Astrocyte of the cerebellum (primary cell): ENCODE measurements around the gene NDUFAF8.

ENCODE experiments used
- DNase-seq: peaks from one replicate; pipeline ENCODE4 v3.0.0-alpha.2; 2011; ENCODE audit warnings: low read depth
- H3K4me3 ChIP-seq: 2 replicates; pipeline ENCODE4 v1.5.1; 2011; ENCODE audit warnings: mild to moderate bottlenecking, low read depth, low read length, moderate library complexity
- in situ Hi-C: cut with HindIII; loops from 2 replicates; pipeline ENCODE4 v1.10.0; 2017; ENCODE audit warnings: low sequenced_read_pairs
- TF ChIP-seq, protein P1 (sequence below): IDR thresholded peaks from 2 replicates; pipeline ENCODE4 v1.5.1; 2012; ENCODE audit warnings: low read length, low read depth, moderate library complexity, mild to moderate bottlenecking; ENCODE audit errors: missing control alignments

The NDUFAF8 gene

DNA sequence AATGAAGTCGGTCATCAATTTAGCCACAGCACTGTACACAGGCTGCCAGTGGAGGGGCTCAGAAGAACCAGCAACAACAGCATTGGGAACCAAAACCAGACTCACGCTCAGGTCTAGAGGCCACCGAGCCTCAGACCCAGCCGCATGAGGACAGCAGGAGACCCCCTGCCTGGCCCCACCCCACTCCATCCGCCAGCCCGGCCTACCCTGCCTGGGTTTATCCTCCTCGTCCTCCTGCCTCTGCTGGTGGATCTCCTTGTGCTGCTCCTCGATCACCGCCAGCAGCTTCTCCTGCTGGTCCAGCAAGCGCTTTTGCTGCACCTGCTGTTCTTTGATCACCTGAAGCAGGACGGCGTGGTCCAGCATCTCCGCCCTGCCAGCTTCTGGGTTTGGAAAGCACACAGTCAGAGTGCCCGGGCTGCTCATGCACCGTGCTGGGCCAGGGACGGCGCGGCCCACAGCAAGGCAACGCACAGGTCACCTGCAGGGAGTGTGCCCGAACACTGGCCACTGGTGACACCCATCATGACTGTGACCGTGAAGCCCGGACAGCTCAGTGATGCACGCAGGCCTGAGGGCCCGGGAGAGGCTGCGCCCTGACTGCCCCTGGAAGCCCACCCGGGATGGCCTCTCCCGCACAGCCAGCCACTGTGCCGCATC, 7.7 kb downstream of the NDUFAF8 start:
- no peak for DNase-seq
- TF ChIP-seq, protein P1, sequence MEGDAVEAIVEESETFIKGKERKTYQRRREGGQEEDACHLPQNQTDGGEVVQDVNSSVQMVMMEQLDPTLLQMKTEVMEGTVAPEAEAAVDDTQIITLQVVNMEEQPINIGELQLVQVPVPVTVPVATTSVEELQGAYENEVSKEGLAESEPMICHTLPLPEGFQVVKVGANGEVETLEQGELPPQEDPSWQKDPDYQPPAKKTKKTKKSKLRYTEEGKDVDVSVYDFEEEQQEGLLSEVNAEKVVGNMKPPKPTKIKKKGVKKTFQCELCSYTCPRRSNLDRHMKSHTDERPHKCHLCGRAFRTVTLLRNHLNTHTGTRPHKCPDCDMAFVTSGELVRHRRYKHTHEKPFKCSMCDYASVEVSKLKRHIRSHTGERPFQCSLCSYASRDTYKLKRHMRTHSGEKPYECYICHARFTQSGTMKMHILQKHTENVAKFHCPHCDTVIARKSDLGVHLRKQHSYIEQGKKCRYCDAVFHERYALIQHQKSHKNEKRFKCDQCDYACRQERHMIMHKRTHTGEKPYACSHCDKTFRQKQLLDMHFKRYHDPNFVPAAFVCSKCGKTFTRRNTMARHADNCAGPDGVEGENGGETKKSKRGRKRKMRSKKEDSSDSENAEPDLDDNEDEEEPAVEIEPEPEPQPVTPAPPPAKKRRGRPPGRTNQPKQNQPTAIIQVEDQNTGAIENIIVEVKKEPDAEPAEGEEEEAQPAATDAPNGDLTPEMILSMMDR: no peak
- in situ Hi-C loops: no loop called here
- no peak overlapping the region for H3K4me3 ChIP-seq

DNA sequence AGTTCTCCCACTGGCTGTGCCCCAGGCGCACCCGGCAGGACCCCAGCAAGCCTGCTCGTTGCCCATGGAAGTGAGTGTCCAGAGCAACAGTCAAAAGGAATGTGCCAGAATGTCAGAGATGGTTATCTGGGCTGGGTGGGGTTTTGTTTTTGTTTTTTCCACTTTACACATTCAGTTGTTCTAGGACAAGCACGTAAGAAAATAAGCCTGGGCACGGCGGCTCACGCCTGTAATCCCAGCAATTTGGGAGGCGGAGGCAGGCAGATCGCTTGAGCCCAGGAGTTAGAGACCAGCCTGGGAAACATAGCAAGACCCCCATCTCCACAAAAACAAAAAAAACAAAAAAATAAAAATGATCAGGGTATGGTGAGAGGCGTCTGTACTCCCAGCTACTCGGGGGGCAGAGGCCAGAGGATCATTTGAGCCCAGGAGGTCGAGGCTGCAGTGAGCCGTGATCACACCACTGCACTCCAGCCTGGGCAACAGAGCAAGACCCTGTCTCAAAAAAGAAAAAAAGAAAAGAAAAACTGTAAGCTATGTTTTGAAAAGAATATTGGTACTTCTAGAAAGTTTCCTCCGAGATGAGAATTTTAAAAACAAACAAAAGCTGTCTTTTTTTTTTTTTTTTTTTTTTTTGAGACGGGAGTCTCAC, 8.3 kb downstream of the NDUFAF8 start:
- in situ Hi-C loops: no loop called here
- DNase-seq: no peak
- TF ChIP-seq, protein P1: no peak
- H3K4me3 ChIP-seq: no peak overlapping the region

DNA sequence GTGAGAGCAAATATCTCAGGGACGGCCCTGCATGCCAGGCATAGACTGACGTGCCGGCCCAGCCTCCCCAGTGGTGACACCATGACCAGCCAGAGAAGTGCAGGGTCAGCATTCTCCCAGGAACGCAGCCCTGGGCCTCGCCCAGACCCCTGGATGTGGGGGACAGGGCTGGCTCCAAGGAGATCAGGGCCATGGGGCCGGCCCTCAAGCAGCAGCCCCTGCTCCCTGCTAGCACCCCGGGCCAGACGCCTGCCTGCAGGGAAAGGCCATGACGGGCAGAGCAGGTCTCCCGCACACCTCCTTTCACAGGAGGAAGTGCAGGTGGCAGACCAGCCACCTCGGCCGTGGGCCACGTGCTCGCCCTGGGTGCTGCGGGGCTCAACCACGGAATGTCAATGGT, 9.5 kb downstream of the NDUFAF8 start:
- TF ChIP-seq, protein P1: no peak
- no peak for DNase-seq
- in situ Hi-C loops: no loop called here
- no peak overlapping the region for H3K4me3 ChIP-seq

DNA sequence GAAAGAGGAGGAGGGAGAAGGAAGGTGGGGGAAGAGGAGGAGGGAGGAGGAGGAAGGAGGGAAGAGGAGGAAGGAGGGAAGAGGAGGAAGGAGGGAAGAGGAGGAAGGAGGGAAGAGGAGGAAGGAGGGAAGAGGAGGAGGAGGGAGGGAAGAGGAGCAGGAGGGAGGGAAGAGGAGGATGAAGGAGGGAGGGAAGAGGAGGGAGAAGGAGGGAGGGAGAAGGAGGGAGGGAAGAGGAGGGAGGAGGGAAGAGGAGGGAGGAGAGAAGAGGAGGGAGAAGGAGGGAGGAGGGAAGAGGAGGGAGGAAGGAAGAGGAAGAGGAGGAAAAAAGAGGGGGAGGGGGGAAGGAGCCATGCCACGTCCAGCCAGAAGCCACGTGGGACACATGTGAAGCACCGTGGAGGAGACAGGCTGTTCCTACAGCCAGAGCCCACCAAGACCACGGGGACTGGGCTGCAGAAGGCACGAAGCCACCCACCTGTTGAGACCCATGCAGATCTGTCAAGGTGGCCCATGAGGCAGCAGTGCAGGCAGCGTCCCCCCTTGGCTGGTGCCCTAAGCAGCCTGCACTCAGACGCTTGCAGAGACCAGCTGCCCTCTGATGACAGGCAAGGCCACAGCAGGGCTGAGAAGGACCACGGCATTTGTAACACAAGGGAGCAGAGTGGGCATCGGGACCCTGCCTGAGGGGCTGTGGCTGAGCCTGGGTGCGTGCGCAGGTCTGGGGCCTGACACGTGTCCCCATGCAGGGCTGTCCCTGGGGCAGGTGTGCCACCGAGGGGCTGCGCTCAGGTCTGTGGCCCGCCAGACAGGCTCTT, 10.3 kb downstream of the NDUFAF8 start:
- no peak for DNase-seq
- in situ Hi-C loops: no loop called here
- H3K4me3 ChIP-seq: no peak overlapping the region
- TF ChIP-seq, protein P1: no peak

DNA sequence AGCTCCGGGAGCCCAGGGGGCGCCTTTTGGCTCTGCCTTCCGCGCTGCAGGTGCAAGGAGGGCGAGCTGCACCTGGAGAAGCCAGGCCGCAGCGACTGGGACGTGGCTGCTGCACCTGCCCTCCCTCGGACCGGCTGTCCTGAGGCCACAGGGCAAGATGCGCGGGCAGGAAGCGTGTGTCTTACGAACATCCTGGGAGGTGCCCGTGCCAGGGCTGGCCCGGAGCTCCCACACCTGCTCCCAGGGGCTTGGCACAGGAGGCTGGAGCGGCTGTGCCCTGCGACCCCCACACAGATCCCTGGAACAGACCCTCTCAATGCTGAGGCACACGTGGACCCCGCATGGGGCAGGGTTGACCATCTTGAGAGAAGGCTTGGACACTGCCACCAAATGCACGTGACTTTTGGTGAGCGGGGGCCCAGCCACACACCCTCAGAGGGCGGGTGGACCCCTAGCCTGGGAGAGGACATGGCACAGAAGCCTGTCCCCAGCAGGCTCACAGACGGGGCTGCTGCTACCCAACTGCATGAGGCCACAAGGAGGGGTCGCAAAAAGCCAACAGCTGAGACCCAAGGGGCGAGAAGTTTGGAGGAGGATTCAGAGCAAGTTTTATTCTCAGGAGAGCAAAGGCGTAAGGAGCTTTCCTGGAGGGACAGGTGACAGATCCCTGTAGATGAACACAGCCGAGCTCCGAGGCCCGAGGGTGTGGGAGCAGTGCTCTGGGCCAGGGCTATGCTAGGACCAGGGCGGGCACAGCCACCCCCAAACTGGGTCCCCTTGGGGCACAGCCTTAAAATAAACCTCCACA, 11.4 kb downstream of the NDUFAF8 start:
- in situ Hi-C loops: no loop called here
- DNase-seq: no peak
- no peak overlapping the region for H3K4me3 ChIP-seq
- TF ChIP-seq, protein P1: no peak
